T-helper 1 cell treated with Interleukin-12 subunit alpha and Interleukin-12 subunit beta and Interleukin-4 antibody, amounts not matched to agents 30 ng/mL and 1 ng/mL, for 36 hours (primary cell): ENCODE results near the gene HRH3. TPM values are rescaled to one million over a fixed set of nuclear protein-coding genes. Genes with fewer than 3 reads are reported as not detected.

ENCODE experiments used
- intact Hi-C: fragments of 100-400 bp; cut with micrococcal nuclease; formaldehyde crosslinking; loops from one replicate; pipeline ENCODE4 v1.15.1; 2024
- total RNA-seq: library from RNA; stranded (reverse); gene quantifications from 2 replicates; pipeline ENCODE4 v1.2.3, GENCODE V29; 2022

HRH3 gene
- total RNA-seq, 1 donor from 2014 or later, result not detected

DNA sequence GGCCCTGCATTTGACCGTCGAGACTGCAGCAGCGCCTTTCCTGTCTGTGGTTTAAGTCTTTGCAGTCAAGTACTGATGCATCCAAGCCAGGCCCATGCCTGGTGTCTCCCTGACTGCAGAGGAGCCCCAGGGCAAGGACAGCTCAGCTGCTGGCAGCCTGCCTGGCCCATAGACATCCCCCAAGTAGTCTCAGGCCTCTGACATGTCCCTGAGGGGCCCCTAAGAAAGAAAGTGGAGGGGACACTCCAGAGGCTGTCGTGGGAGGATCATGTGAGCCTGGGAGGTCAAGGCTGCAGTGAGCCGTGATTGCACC, 18.0 kb downstream of the HRH3 start:
- intact Hi-C loops, result no loop called here

DNA sequence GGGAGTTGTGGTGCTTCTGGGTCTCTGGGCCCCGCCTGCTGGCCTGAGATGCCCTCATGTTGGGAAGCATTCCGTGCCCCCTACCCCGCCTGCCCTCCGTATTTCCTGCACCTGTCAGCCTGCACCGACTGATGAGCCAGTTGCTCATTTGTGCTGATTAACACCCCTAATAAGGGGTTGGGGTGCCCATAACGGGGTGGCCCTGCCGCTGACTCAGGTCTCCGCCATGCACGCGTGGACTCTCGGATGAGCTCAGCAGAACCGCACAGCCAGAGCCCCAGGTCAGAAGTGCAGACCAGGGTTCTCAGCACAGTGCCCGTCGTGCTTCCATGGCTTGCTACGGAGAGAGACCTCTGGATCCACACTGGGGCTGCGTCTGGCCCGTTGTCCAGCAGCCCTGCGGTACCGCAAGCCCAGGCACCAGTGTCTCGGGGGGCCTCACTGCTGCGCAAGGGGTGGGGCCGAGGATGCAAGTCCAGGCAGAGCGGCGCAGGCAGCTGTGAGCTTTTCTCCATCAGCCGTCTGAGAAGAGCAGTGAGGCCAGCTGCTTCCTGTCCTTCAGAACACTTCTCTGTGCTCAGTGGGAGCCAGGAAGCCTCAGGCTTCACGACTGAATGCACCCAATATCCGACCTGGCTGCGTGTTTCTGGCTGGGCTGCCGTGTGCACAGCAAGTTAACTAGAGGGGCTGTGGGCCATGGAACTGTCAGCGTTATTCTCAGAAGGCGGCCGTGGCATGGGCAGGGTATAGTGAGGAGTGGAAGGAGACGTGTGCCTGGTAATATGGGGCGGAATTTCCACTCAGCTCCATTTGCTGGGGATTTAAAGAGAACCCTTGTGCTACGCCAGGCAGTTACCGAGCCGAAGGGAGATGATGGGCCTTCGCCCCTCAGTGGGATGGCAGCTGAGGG, 18.6 kb downstream of the HRH3 start:
- intact Hi-C loops, result no loop called here

DNA sequence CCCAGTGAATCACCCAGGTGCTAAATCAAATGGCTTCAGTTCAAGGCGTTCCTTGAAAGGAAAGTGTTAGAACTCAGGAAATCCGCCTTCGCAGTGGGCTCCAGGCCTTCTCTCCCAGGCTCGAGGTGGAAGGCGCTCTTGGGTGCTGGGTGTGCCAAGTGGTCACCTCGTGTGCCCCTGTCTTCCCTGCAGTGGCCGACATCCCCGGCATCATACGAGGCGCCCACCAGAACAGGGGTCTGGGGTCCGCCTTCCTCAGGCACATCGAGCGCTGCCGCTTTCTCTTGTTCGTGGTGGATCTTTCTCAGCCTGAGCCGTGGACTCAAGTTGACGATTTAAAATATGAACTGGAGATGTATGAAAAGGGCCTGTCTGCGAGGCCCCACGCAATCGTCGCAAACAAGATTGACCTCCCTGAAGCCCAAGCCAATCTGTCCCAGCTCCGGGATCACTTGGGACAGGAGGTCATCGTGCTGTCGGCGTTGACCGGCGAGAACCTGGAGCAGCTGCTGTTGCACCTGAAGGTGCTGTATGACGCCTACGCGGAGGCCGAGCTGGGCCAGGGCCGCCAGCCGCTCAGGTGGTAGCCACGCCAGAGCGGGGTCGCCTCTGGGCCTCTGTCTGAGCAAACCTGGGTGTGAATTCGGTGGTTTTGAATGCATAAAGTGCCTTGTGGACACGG, 19.4 kb downstream of the HRH3 start:
- intact Hi-C loops, result no loop called here

DNA sequence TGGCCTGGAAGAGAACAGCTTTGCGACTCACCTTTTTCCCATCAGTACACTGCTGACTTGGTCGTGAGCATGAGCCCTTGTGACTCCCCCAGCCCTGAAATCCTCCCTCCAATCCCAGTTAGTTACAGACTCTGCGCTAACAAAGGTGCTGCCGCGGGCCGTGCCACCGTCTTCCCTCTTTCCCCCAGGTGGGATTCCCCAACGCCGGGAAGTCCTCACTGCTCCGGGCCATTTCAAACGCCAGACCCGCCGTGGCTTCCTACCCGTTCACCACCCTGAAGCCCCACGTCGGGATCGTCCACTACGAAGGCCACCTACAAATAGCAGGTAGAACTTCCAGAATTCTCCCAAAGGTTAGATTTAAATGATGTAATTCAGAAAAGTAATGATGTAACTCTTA, 21.1 kb downstream of the HRH3 start:
- intact Hi-C loops, result no loop called here

DNA sequence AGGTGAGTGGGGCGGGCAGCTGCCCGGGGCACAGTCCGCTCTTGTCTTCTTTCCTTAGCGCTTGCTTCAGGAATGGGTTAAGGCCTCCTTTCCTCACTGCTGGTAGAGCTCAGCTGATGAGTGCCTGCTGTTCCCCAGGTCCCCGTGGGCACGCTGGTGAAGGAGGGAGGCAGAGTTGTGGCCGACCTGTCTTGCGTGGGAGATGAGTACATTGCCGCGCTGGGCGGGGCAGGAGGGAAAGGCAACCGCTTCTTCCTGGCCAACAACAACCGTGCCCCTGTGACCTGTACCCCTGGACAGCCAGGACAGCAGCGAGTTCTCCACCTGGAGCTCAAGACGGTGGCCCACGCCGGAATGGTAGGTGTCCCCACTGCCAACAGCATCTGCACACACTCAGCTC, 21.6 kb downstream of the HRH3 start:
- intact Hi-C loops, result no loop called here

DNA sequence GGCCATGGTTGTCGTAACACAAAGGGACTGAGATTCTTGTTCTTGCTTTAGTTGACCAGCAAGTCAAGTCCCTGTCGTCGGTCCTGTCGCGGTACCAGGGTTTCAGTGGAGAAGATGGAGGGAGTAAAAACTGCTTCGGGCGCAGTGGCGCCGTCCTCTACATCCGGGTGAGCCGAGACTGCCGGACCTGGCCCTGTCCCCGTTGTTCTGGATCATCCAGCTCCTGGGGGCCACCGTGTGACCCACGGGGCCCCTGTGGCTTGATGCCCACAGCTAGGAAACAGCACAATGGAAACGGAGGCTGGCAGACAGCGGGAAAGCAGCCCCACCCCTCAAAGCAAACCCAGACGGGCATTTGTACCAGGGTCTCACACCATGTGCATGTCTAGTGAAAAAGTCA, 22.3 kb downstream of the HRH3 start:
- intact Hi-C loops, result no loop called here

DNA sequence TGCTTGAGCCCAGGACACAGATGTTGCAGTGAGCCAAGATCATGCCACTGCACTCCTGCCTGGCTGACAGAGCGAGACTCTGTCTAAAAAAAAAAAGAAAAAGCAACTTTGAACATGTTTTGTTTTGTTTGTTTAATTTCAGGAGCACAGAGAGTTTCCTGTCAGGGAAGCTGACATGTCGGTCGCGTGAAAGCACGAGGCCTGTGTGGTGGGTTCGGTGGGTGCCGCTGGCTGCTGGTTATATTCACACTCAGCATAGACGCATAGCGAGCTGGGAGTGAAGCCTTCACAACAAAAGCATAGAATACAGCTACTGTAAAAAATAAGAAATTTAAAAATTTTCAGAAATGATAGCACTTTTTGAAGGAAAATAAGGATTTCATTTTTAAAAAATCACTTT, 22.8 kb downstream of the HRH3 start:
- intact Hi-C loops, result no loop called here

DNA sequence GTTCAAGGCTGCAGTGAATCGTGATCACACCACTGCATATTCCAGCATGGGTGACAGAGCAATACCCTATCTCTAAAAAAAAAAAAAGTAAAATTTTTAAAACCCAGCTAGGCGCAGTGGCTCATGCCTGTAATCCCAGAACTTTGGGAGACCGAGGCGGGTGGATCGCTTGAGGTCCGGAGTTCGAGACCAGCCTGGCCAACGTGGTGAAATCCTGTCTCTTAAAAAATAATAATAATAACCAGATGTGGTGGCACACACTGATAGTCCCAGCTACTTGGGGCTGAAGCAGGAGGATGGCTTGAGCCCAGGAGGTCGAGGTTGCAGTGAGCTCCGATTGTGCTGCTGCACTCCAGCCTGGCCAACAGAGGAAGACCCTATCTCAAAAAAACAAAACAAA, 23.8 kb downstream of the HRH3 start:
- intact Hi-C loops, result no loop called here

DNA sequence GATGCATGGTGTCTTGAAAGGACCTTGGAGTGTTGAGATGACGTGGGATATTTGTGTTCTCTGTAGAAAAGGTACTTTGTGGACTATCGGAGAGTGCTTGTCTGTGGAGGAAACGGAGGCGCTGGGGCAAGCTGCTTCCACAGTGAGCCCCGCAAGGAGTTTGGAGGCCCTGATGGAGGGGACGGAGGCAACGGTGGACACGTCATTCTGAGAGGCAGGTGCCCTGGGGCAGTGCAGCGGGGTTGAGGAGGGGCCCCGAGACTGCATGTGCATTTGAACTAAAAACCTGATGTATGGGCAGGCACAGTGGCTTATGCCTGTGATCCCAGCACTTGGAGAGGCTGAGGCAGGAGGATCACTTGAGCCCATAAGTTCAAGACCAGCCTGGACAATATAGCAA, 24.3 kb downstream of the HRH3 start:
- intact Hi-C loops, result no loop called here

DNA sequence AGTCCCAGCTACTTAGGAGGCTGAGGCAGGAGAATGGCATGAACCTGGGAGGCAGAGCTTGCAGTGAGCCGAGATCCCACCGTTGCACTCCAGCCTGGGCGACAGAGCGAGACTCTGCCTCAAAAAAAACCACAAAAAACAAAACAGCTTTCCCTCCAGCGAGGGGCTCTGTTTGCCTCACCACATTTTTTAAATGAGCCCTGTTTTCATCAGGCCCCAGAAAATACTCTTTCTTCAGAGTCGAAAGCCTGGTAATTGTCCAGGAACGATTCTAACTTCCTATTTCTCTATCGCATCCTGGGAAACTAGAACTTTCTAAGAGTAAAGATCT, 25.0 kb downstream of the HRH3 start:
- intact Hi-C loops, result no loop called here

DNA sequence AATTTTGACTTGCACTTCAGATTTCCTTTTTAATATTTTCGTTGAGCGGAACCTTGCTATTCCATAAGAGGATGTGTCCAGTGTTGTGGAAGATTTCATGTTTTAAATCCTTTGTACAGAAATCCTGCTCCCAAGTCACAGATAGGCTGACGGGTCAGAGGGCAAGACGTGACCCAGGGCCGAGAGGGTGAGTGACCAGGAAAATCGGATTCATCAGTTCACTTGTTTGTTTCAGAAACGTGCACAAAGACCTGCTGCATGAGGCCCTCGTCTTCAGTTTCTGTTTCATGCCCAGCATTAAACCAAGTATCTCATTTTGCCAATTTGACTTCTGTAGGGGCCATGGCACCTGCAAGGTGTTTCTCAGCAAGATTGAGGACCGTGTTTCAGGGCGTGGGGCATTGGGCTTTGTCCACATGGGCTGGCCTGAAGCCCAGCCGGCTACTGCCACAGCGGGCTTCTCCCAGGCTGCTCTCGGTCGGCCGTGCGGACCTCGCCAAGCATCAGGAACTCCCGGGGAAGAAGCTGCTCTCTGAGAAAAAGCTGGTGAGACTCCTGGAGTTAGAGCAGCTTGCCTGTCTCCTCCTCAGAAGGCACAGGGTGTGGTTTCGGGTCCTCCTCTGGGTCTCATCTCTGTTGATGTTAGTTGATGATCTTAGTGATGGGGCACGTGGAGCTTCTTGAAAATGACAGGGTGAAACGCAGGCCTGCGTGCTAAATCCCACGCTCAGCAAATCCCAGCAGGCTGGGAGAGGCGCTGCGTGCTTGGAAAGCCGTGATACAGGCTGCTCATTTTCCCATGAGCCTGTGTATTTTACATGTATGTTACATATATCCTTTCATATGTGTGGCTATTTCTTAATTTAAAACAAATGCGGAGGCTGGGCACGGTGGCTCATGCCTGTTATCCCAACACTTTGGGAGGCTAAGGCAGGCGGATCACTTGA, 26.7 kb downstream of the HRH3 start:
- intact Hi-C loops, result no loop called here

DNA sequence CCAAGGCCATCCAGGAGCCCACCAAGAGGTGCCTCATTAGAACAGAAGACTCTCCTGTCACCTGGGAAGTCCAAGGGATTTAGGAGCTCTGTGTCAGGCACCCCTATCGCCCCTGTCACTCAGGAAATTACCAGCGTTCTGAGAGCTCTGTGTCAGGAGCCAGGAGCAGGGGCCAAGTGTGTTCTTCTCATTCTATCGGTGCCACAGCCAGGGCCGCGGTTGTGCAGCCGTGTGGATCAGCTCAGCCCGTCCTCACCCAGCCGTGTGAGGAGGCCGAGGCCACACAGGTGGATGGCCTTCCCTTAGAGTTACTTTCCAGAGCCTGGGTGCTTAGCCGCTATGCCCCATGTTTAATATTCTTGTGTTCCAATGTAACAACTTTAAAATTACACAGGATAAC, 27.4 kb downstream of the HRH3 start:
- intact Hi-C loops, result no loop called here

DNA sequence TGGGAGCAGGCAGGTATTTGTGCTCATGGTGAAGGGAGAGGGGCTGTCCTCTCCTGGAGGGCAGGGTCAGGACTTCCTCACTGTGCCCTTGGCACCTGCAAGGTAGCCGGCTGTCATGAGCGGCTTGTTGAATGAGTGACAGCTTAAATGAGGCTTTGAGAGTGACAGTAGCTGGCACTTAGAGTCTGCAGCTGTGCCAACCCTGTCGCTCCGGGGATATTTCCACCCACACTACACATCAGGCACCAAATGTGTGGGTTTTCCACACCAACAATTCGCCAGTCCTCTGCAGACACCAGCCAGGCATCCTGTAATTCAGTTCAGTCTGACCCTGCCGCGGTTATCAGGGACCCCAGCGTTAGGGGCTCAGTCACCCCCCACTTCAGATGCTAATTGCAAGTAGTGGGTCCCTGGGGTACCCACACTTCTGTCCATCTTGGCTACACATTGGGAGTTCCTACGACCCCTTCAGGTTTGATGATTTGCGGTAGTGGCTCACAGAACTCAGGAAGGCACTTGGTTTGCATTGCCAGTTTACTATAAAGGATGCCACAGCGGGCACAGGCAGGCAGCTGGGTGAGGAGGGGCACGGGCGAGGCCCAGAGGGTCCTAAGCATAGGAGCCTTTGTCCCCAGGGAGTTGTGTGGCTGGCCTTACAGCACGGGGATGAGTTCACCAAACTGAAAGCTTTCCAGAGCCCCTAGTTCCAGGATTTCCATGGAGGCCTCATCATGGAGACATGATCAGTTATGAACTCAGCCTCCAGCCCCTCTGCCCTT, 28.1 kb downstream of the HRH3 start:
- intact Hi-C loops, result no loop called here

DNA sequence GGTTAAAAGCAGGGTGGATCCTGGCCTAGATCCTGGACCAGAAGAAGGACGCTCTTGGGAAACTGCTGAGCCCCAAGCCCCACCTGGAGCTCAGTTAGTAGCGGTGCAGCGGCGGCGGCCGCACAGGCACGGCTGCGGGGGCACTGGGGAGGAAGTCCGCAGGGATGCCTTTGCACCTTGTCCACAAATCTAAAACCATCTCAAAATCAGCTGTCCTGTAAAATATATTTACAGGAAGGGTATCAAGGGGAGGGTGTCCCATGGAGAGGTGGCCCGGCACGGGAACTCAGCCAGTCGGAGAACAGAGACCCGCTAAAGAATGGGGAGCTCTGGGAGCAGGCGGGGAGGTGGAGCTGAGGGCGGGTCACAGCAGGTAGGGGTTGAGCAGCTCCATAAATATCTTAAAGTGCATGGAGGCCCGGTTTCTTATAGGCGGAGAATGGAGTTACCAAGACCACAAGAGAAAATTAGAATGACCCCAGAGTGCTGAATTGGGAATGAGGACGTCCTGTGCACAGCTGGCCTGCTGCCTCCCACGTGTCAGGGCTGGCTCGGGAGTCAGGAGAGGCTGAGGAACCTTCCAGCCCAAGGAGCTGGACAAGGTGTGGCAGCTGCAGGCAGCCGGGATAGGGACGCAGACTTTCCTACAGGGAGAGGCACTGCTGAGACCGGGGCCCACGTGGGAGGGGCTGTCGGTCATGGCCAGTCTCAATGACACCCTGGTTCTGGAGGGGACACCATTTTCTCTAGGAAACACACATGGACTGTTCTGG, 29.3 kb downstream of the HRH3 start:
- intact Hi-C loops, result no loop called here

DNA sequence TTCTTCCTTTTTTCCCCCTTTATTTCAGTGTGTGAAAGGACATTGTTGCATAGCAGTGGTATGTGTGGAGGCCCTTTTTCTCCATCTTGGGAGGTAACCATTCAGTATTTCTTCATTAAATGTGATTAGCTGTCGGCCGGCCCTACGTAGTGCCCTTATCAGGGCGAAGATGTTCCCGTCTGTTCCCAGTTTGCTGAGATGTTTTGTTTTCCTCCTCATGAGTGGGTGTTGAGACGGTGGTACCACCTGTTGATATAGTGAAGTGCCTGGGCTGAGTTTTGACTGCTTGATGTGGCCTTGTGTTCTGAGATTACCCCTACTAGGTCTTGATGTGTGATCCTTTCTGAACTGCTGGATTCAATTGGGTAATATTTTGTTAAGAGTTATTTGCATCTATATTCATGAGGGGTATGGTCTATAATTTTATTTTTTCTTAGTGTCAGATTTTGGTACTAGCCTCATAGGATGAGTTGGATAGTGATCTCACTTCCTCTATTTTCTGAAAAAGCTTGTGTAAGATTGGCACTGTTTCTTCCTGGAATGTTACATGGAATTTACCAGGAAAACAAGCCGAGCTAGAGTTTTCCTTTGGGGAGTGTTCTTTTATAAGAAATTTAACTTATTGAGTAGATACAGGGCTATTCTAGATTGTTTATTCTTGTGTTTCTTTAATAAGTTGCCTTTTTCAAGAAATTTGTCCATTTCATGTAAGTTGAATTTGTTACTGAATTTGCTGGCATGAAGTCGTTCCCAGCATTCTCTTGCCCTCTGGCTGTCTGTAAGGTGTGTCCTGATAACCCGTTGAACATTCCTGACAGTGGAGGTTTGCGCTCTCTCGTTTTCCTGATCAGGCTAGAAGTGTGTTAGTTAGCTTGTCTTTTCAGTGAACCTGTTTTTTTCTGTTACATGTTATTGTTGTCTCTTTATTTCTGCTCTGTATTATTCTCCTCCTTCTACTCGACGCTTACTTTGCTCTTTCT, 32.9 kb downstream of the HRH3 start:
- intact Hi-C loops, result no loop called here

DNA sequence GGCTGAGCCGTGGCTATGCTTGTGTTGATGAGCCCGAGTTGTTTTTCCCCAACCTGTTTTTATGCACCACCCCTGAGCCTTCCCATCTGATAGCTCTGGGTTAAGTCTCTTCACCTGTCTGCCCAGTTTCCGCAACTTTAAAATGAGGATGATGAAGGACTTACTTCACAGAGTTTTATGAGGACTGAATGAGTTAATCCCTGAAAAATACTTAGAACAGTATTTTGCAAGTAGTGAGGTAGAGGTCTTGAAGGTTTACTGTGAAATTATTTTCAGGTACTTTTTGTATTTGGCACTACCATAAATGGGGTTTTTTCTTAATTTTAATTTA, 34.0 kb downstream of the HRH3 start:
- intact Hi-C loops, result no loop called here

DNA sequence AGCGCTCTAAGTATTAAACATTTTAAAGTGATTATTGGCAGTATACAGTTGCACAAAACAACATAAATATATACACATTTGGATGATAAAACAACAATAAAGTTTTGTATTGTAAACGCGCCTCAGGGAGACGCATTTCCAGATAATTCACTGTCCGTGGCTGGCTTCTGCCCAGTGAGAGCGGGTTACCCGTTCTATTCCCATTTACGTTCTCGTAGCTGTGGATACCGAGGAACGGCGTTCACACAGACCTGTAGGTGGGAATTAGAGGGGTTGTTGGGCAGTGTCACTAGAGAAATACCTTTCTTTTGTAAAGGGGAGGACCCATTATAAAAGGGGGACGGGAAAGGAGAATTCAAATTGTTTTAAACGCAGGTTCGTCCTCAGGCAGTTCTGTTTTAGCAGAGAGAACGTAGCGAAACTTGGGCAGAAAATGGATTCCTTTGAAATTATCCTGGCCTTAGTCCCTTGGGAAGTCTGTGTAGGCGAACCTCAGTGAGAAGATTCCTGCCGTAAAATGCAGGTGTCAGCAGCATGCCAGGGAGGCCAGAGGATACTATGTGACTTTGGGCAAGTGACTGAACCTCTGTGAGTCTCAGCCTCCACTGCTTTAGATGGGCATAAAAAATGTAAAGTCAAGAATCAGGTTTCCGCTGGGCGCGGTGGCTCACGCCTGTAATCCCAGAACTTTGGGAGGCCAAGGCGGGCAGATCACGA, 36.5 kb downstream of the HRH3 start:
- intact Hi-C loops, result loop anchor here (2.0 kb wide), 2 partner anchors 117 to 203 kb away; partner anchors contain the start of gene RPS21
